ENCODE data around the gene USP35. TPM values are rescaled to one million over a fixed set of nuclear protein-coding genes. Genes with fewer than 3 reads are reported as not detected.

The USP35 gene
- total and polyA plus RNA-seq, 2 donors (not counting 1 experiment from before 2014, with no cell fraction given), result 4.8 to 6.0 TPM

- Histone ChIP-seq H3K4me3 (ENCODE audit: control extremely low read depth in 1 of 5, extremely low read depth in 1 of 5, insufficient read depth in 1 of 5, low read depth in 2 of 5, low read length in 4 of 5) (no peak overlapping the region), H3K27me3 (replicated peaks in 1 of 4; ENCODE audit: control extremely low read depth in 1 of 4, control insufficient read depth in 3 of 4, insufficient read depth in 4 of 4, low read length in 3 of 4) (no peaks in the 10 kb centered on the region), H3K9me3 (ENCODE audit: control extremely low read depth in 1 of 3, control insufficient read depth in 2 of 3, insufficient read depth in 1 of 3, low read length in 2 of 3) (no peaks in the 10 kb centered on the region), H4K20me1 (ENCODE audit: control insufficient read depth, insufficient read depth, low read length, poor library complexity, severe bottlenecking) (no peaks in the 10 kb centered on the region), H3K4me2 (replicated peaks; ENCODE audit: low read depth, low read length, poor library complexity, severe bottlenecking) (no peak overlapping the region), H3K9ac (ENCODE audit: low read length) (no peak overlapping the region), H3K36me3 (replicated peaks in 1 of 2; ENCODE audit: control extremely low read depth in 1 of 2, control insufficient read depth in 1 of 2, extremely low read depth in 1 of 2, insufficient read depth in 2 of 2, low read length in 1 of 2) (peaks cover 0 to 2% of the 10 kb centered on the region in 2 experiments), H3K27ac (ENCODE audit: low read length in 2 of 2) (no peak overlapping the region), H3K4me1 (ENCODE audit: control insufficient read depth in 2 of 2, insufficient read depth in 2 of 2, low read length in 2 of 2) (no peaks in the 10 kb centered on the region), H3K79me2 (ENCODE audit: control insufficient read depth, insufficient read depth, low read length) (no peaks in the 10 kb centered on the region), H2AFZ (ENCODE audit: insufficient read depth, low read depth, low read length, poor library complexity, severe bottlenecking) (no peak overlapping the region)
- Mint-ChIP-seq H3K9me3 (ENCODE audit: insufficient read depth) (no peaks in the 10 kb centered on the region), H3K27me3 (no peaks in the 10 kb centered on the region), H3K27ac (no peak overlapping the region), H3K4me3 (no peak overlapping the region), H3K4me1 (no peaks in the 10 kb centered on the region)
- TF ChIP-seq EZH2 (IDR thresholded peaks at IDR 0.05; ENCODE audit: borderline replicate concordance, insufficient read depth, low read depth, low read length, poor library complexity, severe bottlenecking) (no peak), CTCF (IDR thresholded peaks at IDR 0.05) (no peak)
- intact Hi-C loops (cut with micrococcal nuclease), result no loop called here
- WGBS (ENCODE audit: insufficient coverage), result 95% methylated on average over 16 of the region's 16 CpGs
- ATAC-seq (ENCODE audit: low read depth), result no peak
- POLR2A ChIA-PET, result no interaction called here
- DNase-seq, result no peak
- CTCF ChIA-PET, result no interaction called here
These were observed 19.8 kb downstream of the USP35 start for GRCh38 chr11:78208257-78209165.

GRCh38 chr11:78209478-78209877, 20.8 kb downstream of the USP35 start:
- Histone ChIP-seq H3K4me3 (ENCODE audit: control extremely low read depth in 1 of 5, extremely low read depth in 1 of 5, insufficient read depth in 1 of 5, low read depth in 2 of 5, low read length in 4 of 5) (no peak overlapping the region), H3K27ac (ENCODE audit: low read length in 2 of 2) (no peak overlapping the region), H3K9ac (ENCODE audit: low read length) (no peak overlapping the region), H3K79me2 (ENCODE audit: control insufficient read depth, insufficient read depth, low read length) (no peaks in the 10 kb centered on the region), H3K4me2 (replicated peaks; ENCODE audit: low read depth, low read length, poor library complexity, severe bottlenecking) (no peak overlapping the region), H3K9me3 (ENCODE audit: control extremely low read depth in 1 of 3, control insufficient read depth in 2 of 3, insufficient read depth in 1 of 3, low read length in 2 of 3) (no peaks in the 10 kb centered on the region), H3K4me1 (ENCODE audit: control insufficient read depth in 2 of 2, insufficient read depth in 2 of 2, low read length in 2 of 2) (no peaks in the 10 kb centered on the region), H4K20me1 (ENCODE audit: control insufficient read depth, insufficient read depth, low read length, poor library complexity, severe bottlenecking) (no peaks in the 10 kb centered on the region), H3K27me3 (replicated peaks in 1 of 4; ENCODE audit: control extremely low read depth in 1 of 4, control insufficient read depth in 3 of 4, insufficient read depth in 4 of 4, low read length in 3 of 4) (no peaks in the 10 kb centered on the region), H3K36me3 (replicated peaks in 1 of 2; ENCODE audit: control extremely low read depth in 1 of 2, control insufficient read depth in 1 of 2, extremely low read depth in 1 of 2, insufficient read depth in 2 of 2, low read length in 1 of 2) (peaks cover 0 to 2% of the 10 kb centered on the region in 2 experiments), H2AFZ (ENCODE audit: insufficient read depth, low read depth, low read length, poor library complexity, severe bottlenecking) (no peak overlapping the region)
- no peak overlapping the region for H3K4me3 Mint-ChIP-seq
- POLR2A ChIA-PET, result no interaction called here
- CTCF ChIA-PET, result no interaction called here
- TF ChIP-seq EZH2 (IDR thresholded peaks at IDR 0.05; ENCODE audit: borderline replicate concordance, insufficient read depth, low read depth, low read length, poor library complexity, severe bottlenecking) (no peak), CTCF (IDR thresholded peaks at IDR 0.05) (no peak)
- ATAC-seq (ENCODE audit: low read depth) (no peak), DNase-seq (no peak)
- WGBS (ENCODE audit: insufficient coverage), result 98% methylated on average over 15 of the region's 18 CpGs
- no peaks in the 10 kb centered on the region for H3K27me3 Mint-ChIP-seq
- intact Hi-C loops (cut with micrococcal nuclease), result no loop called here
- H3K4me1 Mint-ChIP-seq, result no peaks in the 10 kb centered on the region
- H3K9me3 Mint-ChIP-seq (ENCODE audit: insufficient read depth), result no peaks in the 10 kb centered on the region
- no peak overlapping the region for H3K27ac Mint-ChIP-seq
